Testis (tissue), 2 donors: ENCODE measurements around the gene PLXDC2.

Experiments
- CTCF ChIP-seq, 3 experiments: fragments of 450-650 bp in 2 of 3; fragments of 200-600 bp in 1 of 3; sonication (generic) in 1 of 3; IDR thresholded peaks; one replicate each; pipeline ENCODE4 v1.5.1; 2016 to 2019; ENCODE audit warnings: antibody characterized with exemption in 3 of 3, mild to moderate bottlenecking in 2 of 3, moderate library complexity in 1 of 3
- POLR2A ChIP-seq: fragments of 450-650 bp; IDR thresholded peaks from one replicate; pipeline ENCODE4 v1.6.1; 2017; ENCODE audit warnings: antibody characterized with exemption, mild to moderate bottlenecking, moderate library complexity

GRCh38 chr10:19985745-19986144, 169.5 kb downstream of the PLXDC2 start:
- TF ChIP-seq CTCF (IDR thresholded peaks at IDR 0.05), result no peak
- TF ChIP-seq POLR2A, result no peak
